Measurements from ENCODE around the gene SLC39A7. TPM values are rescaled to one million over a fixed set of nuclear protein-coding genes. Genes with fewer than 3 reads are reported as not detected.

Gene SLC39A7
- total and polyA plus RNA-seq, 2 donors from 2014 or later: 83.3 to 118 TPM

DNA sequence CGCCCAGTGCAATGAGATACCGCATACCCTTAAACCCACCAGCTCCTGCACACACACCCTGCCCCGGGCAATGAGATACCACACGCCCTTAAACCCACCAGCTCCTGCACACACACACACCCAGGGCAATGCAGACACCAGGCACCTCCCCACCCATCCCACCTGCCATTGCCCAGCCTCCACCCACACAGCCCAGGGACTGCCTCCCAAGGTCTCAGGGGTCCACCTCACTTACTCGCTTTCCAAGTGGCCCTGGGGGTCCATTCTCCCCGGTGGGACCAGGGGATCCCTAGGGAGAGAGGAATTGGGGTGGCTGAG lies 32.4 kb upstream of the SLC39A7 start:
- DNase-seq: no peak
- TF ChIP-seq, protein P1, sequence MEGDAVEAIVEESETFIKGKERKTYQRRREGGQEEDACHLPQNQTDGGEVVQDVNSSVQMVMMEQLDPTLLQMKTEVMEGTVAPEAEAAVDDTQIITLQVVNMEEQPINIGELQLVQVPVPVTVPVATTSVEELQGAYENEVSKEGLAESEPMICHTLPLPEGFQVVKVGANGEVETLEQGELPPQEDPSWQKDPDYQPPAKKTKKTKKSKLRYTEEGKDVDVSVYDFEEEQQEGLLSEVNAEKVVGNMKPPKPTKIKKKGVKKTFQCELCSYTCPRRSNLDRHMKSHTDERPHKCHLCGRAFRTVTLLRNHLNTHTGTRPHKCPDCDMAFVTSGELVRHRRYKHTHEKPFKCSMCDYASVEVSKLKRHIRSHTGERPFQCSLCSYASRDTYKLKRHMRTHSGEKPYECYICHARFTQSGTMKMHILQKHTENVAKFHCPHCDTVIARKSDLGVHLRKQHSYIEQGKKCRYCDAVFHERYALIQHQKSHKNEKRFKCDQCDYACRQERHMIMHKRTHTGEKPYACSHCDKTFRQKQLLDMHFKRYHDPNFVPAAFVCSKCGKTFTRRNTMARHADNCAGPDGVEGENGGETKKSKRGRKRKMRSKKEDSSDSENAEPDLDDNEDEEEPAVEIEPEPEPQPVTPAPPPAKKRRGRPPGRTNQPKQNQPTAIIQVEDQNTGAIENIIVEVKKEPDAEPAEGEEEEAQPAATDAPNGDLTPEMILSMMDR (IDR thresholded peaks at IDR 0.05; ENCODE audit: borderline replicate concordance, extremely low read depth, insufficient read depth): no peak
- no peaks in the 10 kb centered on the region for H3K27me3 ChIP-seq (ENCODE audit: control insufficient read depth, insufficient read depth, low read length)
- H3K9me3 ChIP-seq (ENCODE audit: control insufficient read depth in 2 of 3, insufficient read depth in 1 of 3, low read length in 3 of 3): no peaks in the 10 kb centered on the region
- H3K27ac ChIP-seq (ENCODE audit: low read depth in 2 of 2, low read length in 2 of 2): no peak overlapping the region
- intact Hi-C loops (cut with DNase I): no loop called here
- no peak overlapping the region for H3K9ac ChIP-seq (ENCODE audit: low read length in 3 of 3)
- FAIRE-seq: no peak
- H3K4me1 ChIP-seq (ENCODE audit: control insufficient read depth in 2 of 3, insufficient read depth in 2 of 3, low read depth in 1 of 3, low read length in 3 of 3): no peaks in the 10 kb centered on the region
- no peak overlapping the region for H3K4me3 ChIP-seq (ENCODE audit: low read length in 3 of 3)
- H3K36me3 ChIP-seq (ENCODE audit: control insufficient read depth in 2 of 3, insufficient read depth in 3 of 3, low read length in 3 of 3): no peaks in the 10 kb centered on the region

DNA sequence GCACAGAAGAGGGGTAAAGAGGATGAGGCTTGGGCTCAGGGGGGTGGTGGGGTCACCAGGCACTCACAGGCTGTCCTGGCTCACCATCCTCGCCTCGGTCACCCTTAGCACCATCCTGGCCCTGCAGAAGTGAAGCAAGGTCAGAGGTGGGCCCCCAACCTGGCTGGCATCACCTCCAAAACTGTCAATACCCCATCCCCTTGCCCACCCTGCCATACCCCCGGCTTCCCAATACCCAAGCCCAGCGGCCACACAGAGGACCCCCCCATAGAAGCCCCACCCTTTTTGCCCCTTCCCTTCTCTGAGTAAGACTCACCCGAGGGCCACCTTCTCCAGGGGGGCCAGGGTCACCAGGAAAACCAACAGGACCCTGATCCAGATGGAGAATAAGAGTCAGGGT lies 32.0 kb upstream of the SLC39A7 start:
- TF ChIP-seq, protein P1 (IDR thresholded peaks at IDR 0.05; ENCODE audit: borderline replicate concordance, extremely low read depth, insufficient read depth): no peak
- DNase-seq: no peak
- no peak overlapping the region for H3K9ac ChIP-seq (ENCODE audit: low read length in 3 of 3)
- H3K9me3 ChIP-seq (ENCODE audit: control insufficient read depth in 2 of 3, insufficient read depth in 1 of 3, low read length in 3 of 3): no peaks in the 10 kb centered on the region
- H3K4me3 ChIP-seq (ENCODE audit: low read length in 3 of 3): no peak overlapping the region
- no peaks in the 10 kb centered on the region for H3K4me1 ChIP-seq (ENCODE audit: control insufficient read depth in 2 of 3, insufficient read depth in 2 of 3, low read depth in 1 of 3, low read length in 3 of 3)
- H3K36me3 ChIP-seq (ENCODE audit: control insufficient read depth in 2 of 3, insufficient read depth in 3 of 3, low read length in 3 of 3): no peaks in the 10 kb centered on the region
- H3K27ac ChIP-seq (ENCODE audit: low read depth in 2 of 2, low read length in 2 of 2): no peak overlapping the region
- no peak for FAIRE-seq
- H3K27me3 ChIP-seq (ENCODE audit: control insufficient read depth, insufficient read depth, low read length): no peaks in the 10 kb centered on the region
- intact Hi-C loops (cut with DNase I): no loop called here

DNA sequence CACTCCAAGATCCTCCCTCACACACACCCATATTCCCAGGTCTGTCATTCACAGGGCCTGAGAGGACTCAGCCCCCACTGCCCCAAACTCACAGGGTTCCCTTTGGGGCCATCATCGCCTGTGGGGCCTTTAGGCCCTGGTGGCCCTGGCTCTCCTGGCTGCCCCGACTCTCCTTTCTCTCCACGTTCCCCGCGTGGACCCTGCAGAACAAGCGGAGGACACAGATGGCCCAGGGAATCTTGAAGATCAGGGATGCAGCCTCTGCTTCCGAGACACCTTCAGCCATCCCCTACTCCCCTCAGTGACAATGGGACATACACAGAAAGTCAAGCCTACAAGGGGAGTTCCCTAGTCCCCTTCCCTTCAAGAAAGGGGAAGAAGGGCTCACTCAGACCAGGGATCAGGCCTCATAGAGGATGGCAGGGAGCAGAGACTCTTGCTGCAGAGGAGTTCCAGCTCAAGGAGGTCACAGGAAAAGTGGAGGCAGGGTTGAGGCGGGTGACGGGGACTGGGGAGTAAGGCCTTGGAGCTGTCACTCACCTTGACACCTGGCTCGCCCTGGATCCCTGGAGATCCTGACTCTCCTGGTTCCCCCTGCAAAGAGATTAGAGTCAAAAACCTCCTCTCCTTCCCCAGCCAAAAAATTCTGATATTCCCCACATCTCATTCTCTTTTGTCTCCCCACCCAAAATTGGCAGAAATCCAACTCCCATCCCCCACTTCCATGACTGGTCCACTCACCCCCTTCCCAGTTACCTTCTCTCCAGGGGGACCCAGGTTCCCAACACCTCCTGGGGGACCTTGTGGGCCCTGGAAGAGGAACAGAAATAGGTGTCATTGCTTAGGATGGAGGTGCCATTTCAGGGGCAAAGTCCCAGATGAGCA lies 31.1 kb upstream of the SLC39A7 start:
- TF ChIP-seq, protein P1 (IDR thresholded peaks at IDR 0.05; ENCODE audit: borderline replicate concordance, extremely low read depth, insufficient read depth): no peak
- Histone ChIP-seq H3K4me3 (ENCODE audit: low read length in 3 of 3) (no peak overlapping the region), H3K9me3 (ENCODE audit: control insufficient read depth in 2 of 3, insufficient read depth in 1 of 3, low read length in 3 of 3) (no peaks in the 10 kb centered on the region), H3K27me3 (ENCODE audit: control insufficient read depth, insufficient read depth, low read length) (no peaks in the 10 kb centered on the region), H3K4me1 (ENCODE audit: control insufficient read depth in 2 of 3, insufficient read depth in 2 of 3, low read depth in 1 of 3, low read length in 3 of 3) (no peaks in the 10 kb centered on the region), H3K36me3 (ENCODE audit: control insufficient read depth in 2 of 3, insufficient read depth in 3 of 3, low read length in 3 of 3) (no peaks in the 10 kb centered on the region), H3K27ac (ENCODE audit: low read depth in 2 of 2, low read length in 2 of 2) (no peak overlapping the region), H3K9ac (ENCODE audit: low read length in 3 of 3) (no peak overlapping the region)
- intact Hi-C loops (cut with DNase I): no loop called here
- FAIRE-seq (no peak), DNase-seq (no peak)

All from kidney (tissue), 14 donors.